ENCODE measurements around the gene NCAPH2. TPM values are rescaled to one million over a fixed set of nuclear protein-coding genes. Genes with fewer than 3 reads are reported as not detected.

Gene NCAPH2
- total and polyA plus RNA-seq, 9 of the 15 experiments (the other 6 are each of a cell fraction or from before 2014, with no cell fraction given), result 3.6 to 88.6 (median 32.4) TPM

- no peak for TF ChIP-seq KLF6 (CRISPR knock-in tag; IDR thresholded peaks at IDR 0.05; ENCODE audit: borderline replicate concordance)
- peak; percentile 71 for TF ChIP-seq POLR2G (IDR thresholded peaks at IDR 0.05; ENCODE audit: low read depth, low read length)
- peak; percentile 52; the same call in 1 of the 2 replicates for TF ChIP-seq HDAC8 (tag; IDR thresholded peaks at IDR 0.05)
- no peak for TF ChIP-seq CEBPZ (IDR thresholded peaks at IDR 0.05; ENCODE audit: borderline replicate concordance, low read depth, low read length)
- TF ChIP-seq IRF2 (CRISPR knock-in tag; IDR thresholded peaks at IDR 0.05), result no peak
- TF ChIP-seq NRF1 (conservative IDR thresholded peaks at IDR 0.05 in 1 of 2, IDR thresholded peaks at IDR 0.05 in 1 of 2), result 0 out of 4 replicates have a peak, but pooled peaks of 1 of the 2 experiments have one; percentile 8
- TF ChIP-seq IFI16 (CRISPR knock-in tag; IDR thresholded peaks at IDR 0.05), result no peak
- no peak for TF ChIP-seq CHD7 (IDR thresholded peaks at IDR 0.05; ENCODE audit: low read depth, low read length)
- TF ChIP-seq SPI1 (IDR thresholded peaks at IDR 0.05; ENCODE audit: borderline replicate concordance, low read depth, low read length), result no peak
- no peak for TF ChIP-seq SIN3B (IDR thresholded peaks at IDR 0.05; ENCODE audit: low read depth)
- TF ChIP-seq LEF1 (IDR thresholded peaks at IDR 0.05), result no peak
Measured at GRCh38 chr22:50526108-50526833, 18.2 kb downstream of the NCAPH2 start (continued).
